ENCODE data around the gene RALGPS2. TPM values are rescaled to one million over a fixed set of nuclear protein-coding genes. Genes with fewer than 3 reads are reported as not detected.

RALGPS2 gene
- total and polyA plus RNA-seq, 2 of the 8 experiments (the other 6 are each of a cell fraction or from before 2014, with no cell fraction given), result 6.7 to 38.0 TPM

DNA sequence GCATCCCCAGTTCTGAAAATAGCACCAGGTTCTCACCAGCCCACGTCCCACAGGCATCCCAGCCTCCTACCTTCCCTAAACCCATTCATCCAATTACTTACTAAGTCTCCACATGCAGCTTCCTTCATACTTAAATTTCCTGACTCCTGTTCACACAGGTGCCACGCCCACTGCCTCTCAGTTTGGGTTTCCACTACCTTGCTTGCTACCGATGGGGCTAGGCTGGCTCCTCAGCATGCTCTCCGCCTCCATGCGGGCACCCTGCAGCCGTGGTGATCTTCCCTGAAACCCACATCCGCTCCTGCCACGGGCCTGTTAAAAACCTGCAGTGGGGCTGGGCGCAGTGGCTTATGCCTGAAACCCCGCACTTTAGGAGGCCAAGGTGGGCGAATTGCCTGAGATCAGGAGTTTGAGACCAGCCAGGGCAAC, 216.2 kb downstream of the RALGPS2 start:
- no peak overlapping the region for H3K27ac ChIP-seq (ENCODE audit: low read depth, low read length)
- H3K79me1 ChIP-seq (ENCODE audit: low read depth, low read length), result no peaks in the 10 kb centered on the region
- H2BK20ac ChIP-seq (ENCODE audit: low read length), result no peak overlapping the region
- no peak overlapping the region for H3K23ac ChIP-seq (ENCODE audit: insufficient read length)
- H3K4me3 ChIP-seq (ENCODE audit: extremely low read depth in 1 of 4, insufficient read depth in 2 of 4, low read depth in 3 of 4, low read length in 4 of 4), result no peak overlapping the region
- no peak for FAIRE-seq
- no peak overlapping the region for H2BK5ac ChIP-seq (ENCODE audit: low read depth, low read length)
- no peak overlapping the region for H3K14ac ChIP-seq (ENCODE audit: insufficient read length)
- no peak overlapping the region for H2BK15ac ChIP-seq (ENCODE audit: low read length)
- no peaks in the 10 kb centered on the region for H3K27me3 ChIP-seq (replicated peaks in 1 of 4; ENCODE audit: control insufficient read depth in 3 of 4, extremely low read depth in 1 of 4, insufficient read depth in 3 of 4, low read length in 3 of 4)
- H3K79me2 ChIP-seq (ENCODE audit: control insufficient read depth in 1 of 2, insufficient read depth in 2 of 2, low read length in 2 of 2), result no peaks in the 10 kb centered on the region
- ChIA-PET POLR2A (ENCODE audit: partially characterized antibody) (no interaction called here), CTCF (ENCODE audit: partially characterized antibody) (no interaction called here)
- DNase-seq (ENCODE audit: low read depth in 1 of 2, low spot score in 2 of 2), result peak in 1 of 2 experiments; percentile 40
- no peak overlapping the region for H3K56ac ChIP-seq (replicated peaks; ENCODE audit: insufficient read length, low read depth, low read length)
- no peak overlapping the region for H3K9ac ChIP-seq (replicated peaks in 1 of 4; ENCODE audit: extremely low read depth in 1 of 4, low read depth in 3 of 4, low read length in 3 of 4)
- 85% methylated on average over 11 of the region's 11 CpGs; no CpG with 5 or more reads in 1 of the 2 experiments for WGBS, 2 experiments (ENCODE audit: extremely low coverage in 1 of 2, insufficient coverage in 1 of 2, insufficient read length in 1 of 2, insufficient replicate concordance in 2 of 2, low coverage in 1 of 2, low lambda C conversion rate in 2 of 2, missing lambda C conversion rate in 1 of 2)
- H4K5ac ChIP-seq (ENCODE audit: insufficient read length, low read depth, low read length), result no peak overlapping the region
- H2BK12ac ChIP-seq (ENCODE audit: low read depth, low read length), result no peak overlapping the region
- no peaks in the 10 kb centered on the region for H3K36me3 ChIP-seq (ENCODE audit: control insufficient read depth in 2 of 4, insufficient read depth in 4 of 4, low read length in 3 of 4)
- H2AFZ ChIP-seq (ENCODE audit: low read length), result no peak overlapping the region
- no peak overlapping the region for H3K18ac ChIP-seq (ENCODE audit: extremely low read depth, low read length)
- H2BK120ac ChIP-seq (replicated peaks; ENCODE audit: low read depth, low read length), result no peak overlapping the region
- H2AK5ac ChIP-seq (ENCODE audit: low read depth, low read length), result no peak overlapping the region
- no peak overlapping the region for H4K8ac ChIP-seq (ENCODE audit: extremely low read depth, insufficient read depth, low read length)
- no peak overlapping the region for H3K4me2 ChIP-seq (ENCODE audit: insufficient read depth in 1 of 2, low read depth in 2 of 2, low read length in 2 of 2)
- H4K91ac ChIP-seq (replicated peaks; ENCODE audit: insufficient read length, low read length), result no peak overlapping the region
- no peaks in the 10 kb centered on the region for H3K9me3 ChIP-seq (ENCODE audit: insufficient read depth in 2 of 2, low read depth in 1 of 2, low read length in 1 of 2)
- H3K23me2 ChIP-seq (ENCODE audit: low read depth, low read length), result 0 out of 2 replicates have a peak, but pooled peaks cover 2% of the 10 kb centered on the region
- H4K20me1 ChIP-seq (replicated peaks in 1 of 2; ENCODE audit: control insufficient read depth in 1 of 2, insufficient read depth in 2 of 2, low read length in 2 of 2), result no peaks in the 10 kb centered on the region
- H3K4me1 ChIP-seq (replicated peaks in 1 of 4; ENCODE audit: control insufficient read depth in 3 of 4, insufficient read depth in 4 of 4, low read length in 3 of 4), result peaks cover 0 to 7% (median 2%) of the 10 kb centered on the region in 4 experiments; a peak in 3 of 7 replicates
- no peak overlapping the region for H3K4ac ChIP-seq (replicated peaks; ENCODE audit: insufficient read length, low read depth, low read length)
- TF ChIP-seq RAD21 (IDR thresholded peaks at IDR 0.05 in 1 of 2, conservative IDR thresholded peaks at IDR 0.05 in 1 of 2; ENCODE audit: low read depth in 2 of 2, low read length in 2 of 2), result no peak
- TF ChIP-seq SIRT6 (IDR thresholded peaks at IDR 0.05; ENCODE audit: low read length), result no peak
- no peak for TF ChIP-seq KDM5A (IDR thresholded peaks at IDR 0.05; ENCODE audit: low read length)
- TF ChIP-seq BCL11A (IDR thresholded peaks at IDR 0.05; ENCODE audit: low read depth in 2 of 2, low read length in 2 of 2), result no peak
- TF ChIP-seq BACH1 (IDR thresholded peaks at IDR 0.05; ENCODE audit: low read length), result no peak
- no peak for TF ChIP-seq PHF8 (conservative IDR thresholded peaks at IDR 0.05; ENCODE audit: low read depth, low read length)
- no peak for TF ChIP-seq RXRA (IDR thresholded peaks at IDR 0.05; ENCODE audit: insufficient read depth, low read depth, low read length)
